CD4-positive, alpha-beta T cell treated with Interleukin-15 for 4 hours (primary cell): Measurements from ENCODE around the gene ABCB10.
A peak's percentile ranks its signal among the peaks of the same experiment; 100 is the strongest.
"Not testable (repeated sequence)": the region's sequence is repeated elsewhere in the genome, so short reads cannot be mapped to it uniquely, and the experiment has no call there.

Experiments
- DNase-seq: peaks from one replicate; pipeline ENCODE4 v3.0.0-alpha.2; 2020; ENCODE audit warnings: low spot score

The ABCB10 gene

DNA sequence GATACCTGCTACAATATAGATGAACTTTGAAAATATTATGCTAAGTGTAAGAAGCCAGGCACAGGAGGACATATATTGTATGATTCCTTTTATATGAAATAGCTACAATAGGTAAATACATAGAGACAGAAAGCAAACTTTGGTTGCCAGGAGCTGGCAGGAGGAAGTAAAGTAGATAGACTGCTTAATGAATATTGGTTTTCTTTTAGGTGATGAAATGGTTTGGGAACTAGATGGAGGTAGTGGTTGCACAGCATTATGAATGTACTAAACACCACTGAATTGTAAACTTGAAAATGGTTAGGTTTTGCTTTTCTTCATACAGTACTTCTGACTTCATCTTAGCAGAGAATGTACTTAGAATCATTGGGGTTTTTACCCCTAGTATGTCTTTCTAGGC lies 21.5 kb downstream of the ABCB10 start:
- no peak for DNase-seq

DNA sequence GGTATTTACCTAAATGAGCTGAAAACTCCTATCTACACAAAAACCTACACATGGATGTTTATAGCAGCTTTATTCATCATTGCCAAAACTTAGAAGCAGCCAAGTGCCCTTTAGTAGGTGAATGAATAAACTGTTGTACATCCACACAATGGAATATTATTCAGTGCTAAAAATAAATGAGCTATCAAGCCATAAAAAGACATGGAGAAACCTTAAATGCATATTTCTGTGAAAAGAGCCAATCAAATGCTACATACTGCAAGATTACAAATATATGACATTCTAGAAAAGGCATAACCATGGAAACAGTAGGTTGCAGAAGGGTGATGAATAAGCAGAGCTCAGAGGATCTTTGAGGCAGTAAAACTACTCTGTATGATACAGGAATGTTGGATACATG lies 23.3 kb downstream of the ABCB10 start:
- DNase-seq = no peak

DNA sequence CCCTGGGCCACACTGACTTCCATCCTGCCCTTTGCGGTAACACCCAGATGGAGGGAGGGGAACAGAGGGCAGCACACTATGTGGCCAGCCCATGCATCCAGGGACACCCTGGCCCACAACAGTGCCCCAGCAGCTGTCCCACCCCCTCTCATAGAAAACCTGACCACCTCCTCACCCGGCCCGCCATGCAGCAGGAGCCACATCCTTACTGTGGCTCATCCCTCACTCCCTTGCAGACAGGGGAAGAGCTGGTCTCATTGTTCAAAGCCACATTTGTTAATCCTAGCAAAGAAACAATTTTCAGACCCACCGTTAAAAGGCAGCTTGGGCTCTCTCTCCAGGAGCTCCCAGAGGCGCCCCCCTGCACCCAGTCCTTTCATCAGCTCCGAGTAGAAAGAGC lies 27.2 kb downstream of the ABCB10 start:
- DNase-seq = no peak

DNA sequence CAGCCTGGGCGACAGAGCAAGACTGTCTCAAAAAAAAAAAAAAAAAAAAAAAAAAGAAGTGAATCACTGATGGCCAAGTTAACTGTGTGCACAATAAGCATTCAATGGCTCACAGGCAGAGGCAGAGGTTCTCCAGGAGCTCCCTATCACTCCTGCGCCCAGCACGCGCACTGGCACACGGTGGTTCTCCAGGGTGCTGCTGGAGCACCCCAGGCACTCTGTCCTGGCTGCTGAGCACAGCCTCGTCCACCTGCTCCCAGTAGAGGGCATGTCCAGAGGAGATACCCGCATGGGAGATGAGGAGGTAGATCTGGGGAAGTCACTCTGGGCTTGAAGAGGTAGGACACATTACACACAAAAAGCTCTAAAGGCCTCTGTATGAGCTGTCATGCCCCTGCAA lies 28.9 kb downstream of the ABCB10 start:
- DNase-seq = no peak

DNA sequence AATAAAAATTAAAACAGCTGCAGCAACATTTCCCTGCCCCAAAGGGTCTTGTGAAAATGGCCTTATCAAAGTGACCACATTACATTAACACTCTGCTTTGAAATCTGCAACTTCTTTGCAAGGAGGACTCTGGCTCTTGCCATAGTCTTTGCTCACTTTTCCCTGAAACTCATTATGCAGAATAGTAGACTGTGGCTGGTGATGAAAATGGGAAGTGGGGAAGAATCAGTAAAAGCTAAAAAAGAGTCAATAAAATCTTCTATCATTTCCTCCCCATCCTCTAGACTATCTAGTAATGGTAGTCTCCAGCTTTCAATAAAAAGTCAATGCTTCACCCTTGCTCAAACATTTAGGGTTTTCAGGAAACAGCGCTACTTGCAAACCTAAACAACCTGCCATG lies 31.8 kb downstream of the ABCB10 start:
- DNase-seq = no peak

DNA sequence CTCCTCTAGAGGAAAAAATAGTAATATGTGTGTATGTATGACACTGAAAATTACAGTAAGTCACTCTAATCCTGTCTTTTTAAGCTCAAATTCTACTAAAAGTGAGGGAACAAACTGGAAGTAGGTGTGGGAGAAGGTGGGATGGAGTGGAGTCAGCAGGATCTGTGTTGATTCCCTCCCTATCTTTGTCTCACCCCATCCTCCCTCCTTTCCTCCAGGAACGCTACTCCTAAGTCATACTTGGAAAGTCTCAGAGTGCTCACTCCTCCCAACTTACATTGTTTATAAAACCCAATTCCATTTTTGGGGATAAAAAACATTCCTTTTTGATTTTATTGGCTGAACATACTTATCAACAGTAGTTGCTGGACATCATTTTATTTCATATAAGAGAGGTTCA lies 35.5 kb downstream of the ABCB10 start:
- no peak for DNase-seq

DNA sequence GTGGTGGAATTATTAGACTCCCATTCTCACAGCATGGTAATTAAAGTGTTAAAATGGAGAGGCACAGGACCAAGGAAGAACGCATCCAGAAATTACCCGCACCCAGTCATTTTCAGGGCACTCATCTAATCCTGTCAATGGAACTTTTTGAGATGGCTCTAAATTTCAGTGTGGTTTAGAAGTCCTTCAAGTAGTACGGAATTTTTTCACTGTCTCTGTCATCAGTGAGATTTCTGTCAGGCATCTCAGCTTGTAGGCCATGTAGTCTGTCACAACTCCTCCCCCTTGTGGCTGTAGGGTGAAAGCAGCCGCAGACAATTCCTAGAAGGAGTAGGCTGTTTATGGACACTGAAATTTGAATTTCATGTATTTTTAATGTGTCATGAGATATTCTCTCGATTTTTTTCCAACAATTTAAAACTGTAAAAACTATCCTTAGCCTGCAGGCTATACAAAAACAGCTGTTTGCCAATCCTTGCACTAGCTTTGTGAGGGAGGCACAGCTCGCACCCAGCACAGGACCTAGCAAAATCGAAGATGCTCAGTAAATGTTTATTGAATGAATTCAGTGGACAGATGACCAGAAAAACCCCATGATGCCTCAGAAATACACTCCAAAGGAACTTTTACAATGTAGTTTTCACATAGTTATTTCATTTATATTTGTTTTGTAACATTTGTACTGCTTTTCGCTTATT lies 43.8 kb downstream of the ABCB10 start:
- DNase-seq = peak; percentile 73

DNA sequence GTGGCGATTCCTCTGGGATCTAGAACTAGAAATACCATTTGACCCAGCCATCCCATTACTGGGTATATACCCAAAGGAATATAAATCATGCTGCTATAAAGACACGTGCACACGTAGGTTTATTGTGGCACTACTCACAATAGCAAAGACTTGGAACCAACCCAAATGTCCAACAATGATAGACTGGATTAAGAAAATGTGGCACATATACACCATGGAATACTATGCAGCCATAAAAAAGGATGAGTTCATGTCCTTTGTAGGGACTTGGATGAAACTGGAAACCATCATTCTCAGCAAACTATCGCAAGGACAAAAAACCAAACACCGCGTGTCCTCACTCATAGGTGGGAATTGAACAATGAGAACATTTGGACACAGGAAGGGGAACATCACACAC lies 46.9 kb downstream of the ABCB10 start:
- DNase-seq = not testable (repeated sequence)

DNA sequence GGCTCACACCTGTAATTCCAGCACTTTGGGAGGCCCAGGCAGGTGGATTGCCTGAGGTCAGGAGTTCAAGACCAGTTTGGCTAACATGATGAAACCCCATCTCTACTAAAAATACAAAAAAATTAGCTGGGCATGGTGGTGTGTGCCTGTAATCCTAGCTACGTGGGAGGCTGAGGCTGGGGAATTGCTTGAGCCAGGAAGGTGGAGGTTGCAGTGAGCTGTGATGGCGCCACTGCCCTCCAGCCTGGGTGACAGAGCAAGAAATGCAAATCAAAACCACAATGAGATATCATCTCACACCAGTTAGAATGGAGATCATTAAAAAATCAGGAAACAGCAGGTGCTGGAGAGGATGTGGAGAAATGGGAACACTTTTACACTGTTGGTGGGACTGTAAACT lies 47.3 kb downstream of the ABCB10 start:
- not testable (repeated sequence) for DNase-seq

DNA sequence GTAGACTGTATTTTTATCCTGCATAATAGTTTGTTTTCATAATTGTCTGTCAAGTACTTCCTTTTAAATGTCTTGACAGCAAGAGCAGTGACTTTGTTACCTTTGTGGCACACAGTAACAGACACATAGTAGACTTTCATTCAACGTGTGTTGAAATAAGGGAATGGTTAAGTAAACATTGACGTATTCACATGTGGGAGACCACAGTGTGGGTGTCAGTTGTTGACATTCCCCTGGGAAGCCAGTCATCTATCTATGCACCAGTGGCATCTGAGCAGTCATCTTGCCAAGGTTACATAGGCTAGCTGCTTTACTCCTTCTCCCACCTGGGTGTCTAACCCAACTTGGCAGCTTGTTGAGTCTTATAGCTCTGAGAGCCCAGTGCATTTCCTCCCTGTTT lies 48.9 kb downstream of the ABCB10 start:
- DNase-seq = no peak

DNA sequence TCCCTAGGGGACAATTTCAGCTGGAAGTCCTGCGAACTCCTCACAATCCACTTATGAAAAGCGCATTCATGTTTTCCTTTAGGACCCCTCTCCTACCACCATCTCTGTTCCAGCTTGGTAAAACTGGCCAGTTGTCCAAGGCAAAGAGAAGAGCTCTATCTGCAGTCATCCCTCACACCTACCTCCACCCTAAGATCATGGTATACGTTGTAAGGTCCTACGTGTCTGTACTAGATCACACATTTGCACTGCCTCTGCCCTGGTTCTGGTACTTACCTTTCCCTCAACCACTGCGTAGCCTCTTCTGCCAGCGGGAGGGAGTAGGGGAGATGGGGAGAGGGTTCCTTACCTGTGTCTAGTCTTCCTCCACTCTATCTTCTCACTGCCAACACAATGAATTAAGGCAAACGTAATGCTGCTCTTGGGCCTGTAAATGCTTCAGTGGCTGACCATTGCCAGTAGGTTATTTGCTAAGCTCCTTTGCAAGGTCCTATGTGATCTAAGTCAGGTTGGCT lies 49.6 kb downstream of the ABCB10 start:
- DNase-seq = no peak

DNA sequence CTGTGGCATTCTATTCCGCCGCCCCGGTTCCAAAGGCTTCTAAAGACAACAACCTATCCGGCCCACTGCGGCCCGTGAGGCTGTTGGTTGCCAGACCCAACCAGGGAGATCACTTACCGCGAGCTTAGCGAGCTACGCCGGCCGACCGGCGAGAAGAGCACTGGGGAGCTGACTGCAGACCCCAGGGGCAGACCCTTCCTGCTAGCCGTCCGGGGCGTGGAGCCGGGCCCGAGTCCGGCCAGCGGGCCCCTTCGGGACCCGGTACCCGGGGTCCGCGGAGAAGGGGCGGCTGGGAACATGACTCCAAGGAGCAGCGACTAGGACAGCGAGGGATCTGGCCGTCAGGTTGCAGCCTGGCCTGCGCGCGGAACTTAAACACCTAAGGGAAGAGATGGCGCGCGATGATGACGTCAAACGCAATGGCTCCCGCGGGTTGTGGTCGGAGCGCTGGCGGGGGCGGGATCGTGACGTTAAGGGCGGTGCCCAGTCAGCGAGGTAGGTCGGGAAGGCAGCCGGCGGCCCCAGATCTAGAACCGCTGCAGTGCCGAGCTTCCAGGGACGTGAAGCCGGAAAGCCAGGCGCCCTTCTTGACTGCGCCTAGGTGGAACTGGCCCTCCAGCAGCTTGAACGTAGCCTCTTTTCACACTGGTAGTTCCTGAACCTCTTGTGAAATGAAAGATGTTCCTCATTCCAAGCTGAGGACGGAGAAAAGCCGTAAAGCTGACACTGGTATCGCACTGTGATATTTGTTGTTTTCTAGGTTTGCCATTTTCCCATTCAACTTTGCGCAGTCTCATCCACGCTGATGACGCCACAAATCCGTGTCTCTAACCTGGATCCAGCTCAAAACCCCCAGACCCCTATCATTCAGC lies 50.3 kb downstream of the ABCB10 start, which contains the start of gene NUP133:
NUP133 (minus strand) TSS at position 391 of the 872 bp plus-strand sequence; CDS start at position 299, 92 bp downstream.
- peak; percentile 96 for DNase-seq

DNA sequence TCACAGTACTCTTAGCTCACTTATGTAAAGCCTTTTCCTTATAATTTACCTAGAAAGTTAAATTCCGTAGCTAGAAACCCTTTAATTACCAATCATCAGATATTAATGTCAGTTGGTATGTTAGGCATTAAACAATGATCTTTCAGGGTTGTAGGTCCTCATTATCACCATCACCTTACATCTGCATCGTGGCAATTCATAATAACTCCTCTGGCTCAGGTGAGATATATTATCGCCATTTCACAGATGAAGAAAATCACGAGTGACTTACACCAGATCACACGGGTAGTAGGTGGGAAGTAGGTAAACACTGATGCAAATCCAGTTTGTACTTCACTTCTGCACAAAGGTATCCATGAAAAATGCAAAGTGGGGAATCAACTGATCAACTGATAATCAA lies 51.0 kb downstream of the ABCB10 start:
- no peak for DNase-seq

DNA sequence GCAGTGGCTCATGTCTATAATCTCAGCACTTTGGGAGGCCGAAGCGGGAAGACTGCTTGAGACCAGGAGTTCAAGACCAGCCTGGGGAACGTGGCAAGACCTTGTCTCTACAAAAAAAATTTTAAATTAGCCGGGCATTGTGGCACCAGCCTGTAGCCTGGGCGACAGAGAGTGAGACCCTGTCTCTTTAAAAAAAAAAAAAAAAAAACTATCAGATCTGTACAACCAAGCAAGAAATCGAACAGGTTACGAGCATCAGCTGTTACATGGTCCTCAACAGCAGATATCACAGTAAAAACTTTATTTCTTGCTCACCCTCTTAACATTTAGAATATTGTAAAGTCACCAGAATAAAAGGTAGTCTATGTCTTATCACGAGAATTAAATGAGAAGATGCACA lies 51.9 kb downstream of the ABCB10 start:
- DNase-seq = no peak

DNA sequence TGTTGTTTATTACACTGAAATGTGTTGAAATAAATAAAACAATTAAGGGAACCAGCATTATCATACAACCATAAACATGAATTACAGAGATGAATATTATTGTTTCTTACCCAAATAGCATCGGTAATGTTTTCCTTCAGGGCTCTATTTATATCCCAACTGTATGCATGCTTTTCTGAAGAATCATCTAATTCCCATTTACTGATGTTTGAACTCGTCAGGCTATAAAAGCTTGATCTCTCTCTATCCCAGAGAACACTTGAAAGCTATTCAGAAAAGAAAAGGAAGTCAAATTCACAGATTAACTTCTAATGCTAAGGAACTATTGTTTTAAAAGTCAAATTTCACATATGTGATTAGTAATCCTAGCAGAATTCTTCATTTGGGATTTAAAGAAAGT lies 62.7 kb downstream of the ABCB10 start:
- DNase-seq = no peak

DNA sequence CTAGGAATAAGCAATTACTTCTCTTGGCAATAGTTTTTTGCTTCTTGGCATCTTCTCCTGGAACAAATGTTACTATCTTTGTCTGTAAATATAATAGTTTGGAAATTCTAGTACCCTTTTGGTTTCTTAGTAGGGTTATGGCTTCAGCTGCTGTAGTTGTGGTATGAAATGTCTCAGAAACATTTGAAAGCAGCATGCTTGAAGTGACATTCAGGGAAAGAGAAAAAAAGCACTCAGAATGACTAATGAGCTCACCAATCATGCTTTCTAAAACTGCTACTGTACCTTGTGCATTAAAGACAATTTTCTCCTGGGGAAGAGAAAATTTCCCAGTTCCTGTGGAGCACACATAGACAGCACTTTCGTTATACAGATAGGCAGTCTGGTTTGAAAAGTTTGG lies 71.3 kb downstream of the ABCB10 start:
- no peak for DNase-seq

DNA sequence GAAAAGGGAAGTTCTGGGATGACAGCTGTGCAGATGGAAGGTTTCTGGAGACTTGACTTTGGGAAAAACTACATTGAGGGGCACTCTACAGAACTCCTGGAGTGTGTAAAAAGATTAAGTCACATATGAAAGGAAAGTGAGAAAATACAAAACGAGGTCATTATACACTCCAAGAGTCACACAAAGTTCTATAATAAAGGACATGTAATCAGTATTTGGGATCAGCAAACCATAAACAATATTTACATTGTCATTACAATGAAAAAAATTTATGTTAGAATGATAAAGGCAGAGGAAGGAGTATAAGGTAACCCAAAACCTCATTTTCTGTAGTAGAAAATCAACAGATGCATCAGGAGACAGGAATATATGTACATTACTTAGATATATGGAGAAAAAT lies 73.2 kb downstream of the ABCB10 start:
- DNase-seq = no peak

DNA sequence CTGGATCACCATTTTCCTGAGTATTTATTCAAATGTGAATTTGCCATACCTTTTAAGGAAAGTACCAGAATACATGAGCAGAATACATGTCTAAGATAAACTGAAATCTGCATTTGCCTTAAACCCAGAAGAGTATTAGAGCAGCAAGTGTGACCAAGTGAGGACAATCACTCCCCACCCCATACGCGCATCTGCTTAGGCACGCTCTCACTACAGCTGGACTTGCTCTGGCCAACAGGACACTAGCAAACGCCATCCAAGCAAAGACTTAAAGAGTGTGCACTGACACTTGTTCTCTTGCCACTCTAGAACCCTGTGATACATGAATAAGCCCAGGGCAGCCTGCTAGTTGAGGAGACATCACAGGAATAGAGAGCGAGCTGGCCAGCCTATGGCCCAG lies 76.0 kb downstream of the ABCB10 start:
- DNase-seq = no peak

DNA sequence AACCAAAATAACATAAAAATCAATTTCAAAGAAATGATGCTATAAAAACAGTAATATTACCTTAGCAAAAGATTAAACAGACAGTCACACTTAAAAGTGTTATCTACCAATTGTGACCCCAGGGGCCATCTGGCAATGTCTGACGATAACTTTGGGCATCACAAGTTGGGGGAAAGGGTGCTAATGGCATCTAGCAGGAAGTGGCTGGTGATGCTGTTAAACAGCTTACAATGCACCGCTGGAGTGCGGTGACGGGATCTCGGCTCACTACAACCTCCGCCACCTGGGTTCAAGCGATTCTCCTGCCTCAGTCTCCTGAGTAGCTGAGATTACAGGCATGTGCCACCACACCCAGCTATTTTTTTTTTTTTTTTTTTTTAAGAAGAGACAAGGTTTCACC lies 78.0 kb downstream of the ABCB10 start:
- DNase-seq = no peak

DNA sequence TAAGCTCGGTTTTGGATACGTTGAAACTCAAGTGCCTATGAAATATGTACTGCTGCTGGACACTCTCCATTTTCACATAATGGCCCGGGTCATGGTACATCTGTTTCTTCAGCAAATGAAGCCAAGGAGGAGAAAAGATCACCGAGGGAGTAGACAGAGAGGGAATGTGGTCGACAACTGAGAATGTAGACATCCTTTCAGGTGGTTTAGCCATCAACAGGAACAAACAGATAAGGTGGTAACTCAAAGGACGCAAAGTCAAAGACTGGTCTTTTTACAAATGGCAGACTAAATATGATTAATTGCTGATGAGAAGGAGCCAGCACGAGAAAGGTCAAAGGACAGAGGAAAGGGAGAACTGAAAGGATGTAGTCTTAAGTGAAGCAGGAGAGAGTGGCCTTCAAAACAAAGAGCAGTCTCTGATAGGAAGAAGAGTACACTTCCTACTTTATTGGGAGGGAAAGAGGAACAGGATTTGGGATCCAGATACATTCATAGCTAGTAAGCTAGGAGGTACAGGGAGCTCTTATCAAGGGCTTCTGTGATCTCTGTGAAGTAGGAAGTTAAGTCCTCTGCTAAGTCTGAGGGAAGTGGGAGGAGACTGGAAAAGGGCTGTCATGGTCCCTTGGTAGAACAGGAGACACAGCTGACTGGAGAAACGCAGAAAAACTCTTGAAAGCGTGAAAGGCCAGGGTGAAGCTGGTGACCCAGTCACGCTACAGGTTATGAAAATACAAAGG lies 78.7 kb downstream of the ABCB10 start:
- DNase-seq = no peak

DNA sequence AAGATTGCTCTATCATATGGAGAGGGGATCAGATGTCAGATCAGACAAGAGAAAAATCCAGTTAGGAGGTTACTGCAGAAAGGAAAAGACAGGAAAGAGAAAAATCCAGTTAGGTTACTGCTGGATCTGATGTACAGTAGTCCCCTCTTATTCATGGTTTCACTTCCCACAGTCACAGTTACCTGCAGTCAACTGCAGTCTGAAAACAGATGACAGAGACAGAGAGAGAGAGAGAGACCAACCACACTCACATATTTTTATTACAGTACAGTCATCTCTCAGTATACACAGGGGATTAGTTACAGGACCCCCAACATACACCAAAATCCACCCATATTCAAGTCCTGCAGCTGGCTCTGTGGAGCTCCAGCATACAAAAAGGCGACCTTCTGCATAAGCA lies 79.7 kb downstream of the ABCB10 start:
- DNase-seq = no peak

DNA sequence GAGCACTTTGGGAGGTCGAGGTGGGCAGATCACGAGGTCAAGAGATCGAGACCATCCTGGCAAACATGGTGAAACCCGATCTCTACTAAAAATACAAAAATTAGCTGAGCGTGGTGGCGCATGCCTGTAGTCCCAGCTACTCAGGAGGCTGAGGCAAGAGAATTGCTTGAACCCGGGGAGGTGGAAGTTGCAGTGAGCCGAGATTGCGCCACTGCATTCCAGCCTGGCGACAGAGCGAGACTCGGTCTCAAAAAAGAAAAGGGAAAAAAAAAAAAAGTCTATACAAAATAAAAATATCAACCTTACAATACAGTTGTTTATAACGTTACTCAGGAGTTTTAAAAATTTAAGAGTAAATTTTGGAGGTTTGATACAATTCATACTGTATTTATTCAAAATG lies 82.6 kb downstream of the ABCB10 start:
- DNase-seq = not testable (repeated sequence)

DNA sequence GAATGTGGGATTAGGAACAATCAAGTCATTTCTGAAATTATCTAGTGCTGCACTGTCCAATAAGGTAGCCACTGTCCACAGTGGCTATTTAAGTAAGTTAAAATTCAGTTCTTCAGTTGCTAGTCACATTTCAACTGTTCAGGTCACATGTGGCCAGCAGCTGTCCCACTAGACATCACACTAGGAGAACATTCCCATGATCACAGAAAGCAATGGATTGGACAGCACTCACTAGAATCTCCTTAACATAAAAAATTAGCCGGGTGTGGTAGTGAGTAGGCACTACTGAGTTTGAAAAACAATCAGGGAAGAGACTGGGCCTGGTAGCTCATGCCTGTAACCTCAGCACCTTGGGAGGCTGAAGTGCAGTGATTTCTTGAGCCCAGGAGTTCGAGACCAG lies 84.0 kb downstream of the ABCB10 start:
- no peak for DNase-seq
